PFSK-1 (cell line): ENCODE results near the gene ANO1.

Experiments
- POLR2AphosphoS5 ChIP-seq: IDR thresholded peaks from 2 replicates; pipeline ENCODE4 v1.6.1; 2012; ENCODE audit warnings: low read depth, mild to moderate bottlenecking, control low read depth, low read length, moderate library complexity
- SIN3A ChIP-seq: IDR thresholded peaks from 2 replicates; pipeline ENCODE4 v1.6.1; 2012; ENCODE audit warnings: mild to moderate bottlenecking, low read length, moderate library complexity, borderline replicate concordance; ENCODE audit not compliant: insufficient read depth
- TAF1 ChIP-seq: IDR thresholded peaks from 2 replicates; pipeline ENCODE4 v1.6.1; 2012; ENCODE audit warnings: low read length, control low read depth, borderline replicate concordance; ENCODE audit not compliant: insufficient read depth

DNA sequence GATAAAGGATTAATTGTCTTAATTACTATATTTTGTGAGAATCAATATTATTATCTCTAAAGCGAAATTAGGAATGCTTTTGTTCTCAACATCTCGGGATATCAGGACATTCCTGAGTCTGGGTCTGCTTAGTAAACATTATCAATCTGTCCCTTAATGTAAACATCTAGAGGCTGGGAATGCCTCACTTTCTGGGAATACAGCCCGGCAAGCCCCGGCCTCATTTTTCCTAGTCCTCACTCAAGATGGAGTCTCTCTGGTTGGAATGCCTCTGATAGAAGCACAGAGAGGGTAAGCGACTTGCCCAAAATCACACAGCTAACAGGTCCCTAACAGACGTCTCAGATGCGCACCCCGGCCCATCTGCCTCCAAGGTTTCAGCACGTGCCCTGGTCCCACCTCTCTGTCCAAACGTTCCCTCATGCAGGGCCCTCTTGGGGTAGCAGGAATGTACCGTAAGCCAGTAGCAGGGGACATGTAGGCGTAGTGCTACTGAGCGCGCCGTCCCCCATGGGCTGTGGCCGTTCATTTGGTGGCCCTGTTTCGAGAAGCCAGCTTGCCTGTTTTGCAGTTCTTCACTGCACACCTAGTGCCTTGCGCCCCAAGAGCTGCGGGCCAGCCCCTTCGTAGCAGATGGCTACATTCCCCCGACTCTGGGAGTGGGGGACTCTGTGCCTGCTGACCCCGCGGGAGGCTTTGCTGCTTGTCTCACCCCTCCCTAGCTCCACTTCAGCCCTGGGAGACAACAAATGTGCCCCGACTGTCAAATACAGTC, 62.8 kb downstream of the ANO1 start:
- no peak for TF ChIP-seq POLR2AphosphoS5
- no peak for TF ChIP-seq SIN3A
- TF ChIP-seq TAF1 = no peak
